H1 (cell line): ENCODE data around the gene SPAG16. TPM values are rescaled to one million over a fixed set of nuclear protein-coding genes. Genes with fewer than 3 reads are reported as not detected.

ENCODE experiments used
- USF2 ChIP-seq: IDR thresholded peaks from 2 replicates; pipeline ENCODE4 v1.6.1; 2011; ENCODE audit warnings: low read length, improper control_type of control experiment
- polyA plus RNA-seq, 7 experiments: library from polyadenylated mRNA; depleted of rRNA in 3 of 7; stranded (reverse) in 5 of 7; unstranded in 2 of 7; fragments of >200 nt in 5 of 7; fragments of 200-250 nt in 2 of 7; gene quantifications; 1 replicate in 5 of 7; 2 replicates in 1 of 7; 4 replicates in 1 of 7; pipeline versions ENCODE4 v1.2.1 to v1.2.3, GENCODE V29; 2011 to 2013; ENCODE audit warnings: missing spikeins in 2 of 7, mixed read lengths in 2 of 7
- total RNA-seq: library from RNA; stranded (reverse); fragmentation: NEBNext Ultra II Directional; extraction: Animal tissue kit (Norgen Biotek cat#: 25700); gene quantifications from 2 replicates; pipeline ENCODE4 v1.2.1, GENCODE V29; 2021
- TF ChIP-seq, protein P1 (sequence below): IDR thresholded peaks from 2 replicates; pipeline ENCODE4 v1.6.1; 2012; ENCODE audit warnings: inconsistent platforms

The SPAG16 gene
- total and polyA plus RNA-seq, 2 of the 8 experiments (the other 6 are each of a cell fraction or from before 2014, with no cell fraction given), result 6.0 to 14.9 TPM

DNA sequence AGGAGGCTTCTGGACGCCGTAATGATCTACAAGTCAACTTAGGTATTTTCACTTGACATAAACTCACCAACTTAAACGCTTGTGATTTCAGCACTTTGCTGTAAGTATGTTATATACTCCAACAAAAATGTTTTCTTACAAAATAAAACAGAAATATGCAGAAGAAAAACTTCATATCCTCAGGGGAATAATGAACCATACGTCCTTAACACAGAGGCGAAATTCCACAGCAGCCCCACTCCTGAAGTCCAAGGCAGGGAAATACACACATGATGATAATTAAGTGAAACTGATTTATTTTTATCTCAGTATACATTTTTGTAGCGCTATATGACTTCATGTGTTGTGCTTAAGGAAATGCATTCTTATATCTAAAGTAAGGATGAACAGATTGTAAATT is 791.2 kb downstream of the SPAG16 start (continued):
- no peak for TF ChIP-seq USF2
- TF ChIP-seq, protein P1, sequence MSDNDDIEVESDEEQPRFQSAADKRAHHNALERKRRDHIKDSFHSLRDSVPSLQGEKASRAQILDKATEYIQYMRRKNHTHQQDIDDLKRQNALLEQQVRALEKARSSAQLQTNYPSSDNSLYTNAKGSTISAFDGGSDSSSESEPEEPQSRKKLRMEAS, result no peak
